Measurements from ENCODE around the gene ETV5.
"Not testable (repeated sequence)": the region's sequence is repeated elsewhere in the genome, so short reads cannot be mapped to it uniquely, and the experiment has no call there.

- TF ChIP-seq CTCF (IDR thresholded peaks at IDR 0.05; ENCODE audit: extremely low read depth in 1 of 2, insufficient read depth in 1 of 2, low read depth in 1 of 2, low read length in 2 of 2); EZH2 (IDR thresholded peaks at IDR 0.05; ENCODE audit: borderline replicate concordance, low read depth, low read length, severe bottlenecking); POLR2AphosphoS5 (IDR thresholded peaks at IDR 0.05; ENCODE audit: insufficient read depth, low read depth, low read length): not testable (repeated sequence)
Observed at GRCh38 chr3:186021250-186021649, 87.6 kb downstream of the ETV5 start.
